Hepatocyte (in vitro differentiated cells): ENCODE results near the gene TP53I11.

Source experiments
- CTCF ChIP-seq: fragments of 200-600 bp; sonication (generic); IDR thresholded peaks from 2 replicates; pipeline ENCODE4 v1.5.1; 2016; ENCODE audit warnings: antibody characterized with exemption, mild to moderate bottlenecking; ENCODE audit not compliant: poor library complexity
- EZH2 ChIP-seq: fragments of 200-600 bp; sonication (generic); IDR thresholded peaks from 2 replicates; pipeline ENCODE4 v1.6.1; 2016; ENCODE audit warnings: antibody characterized with exemption, mild to moderate bottlenecking, borderline replicate concordance

DNA sequence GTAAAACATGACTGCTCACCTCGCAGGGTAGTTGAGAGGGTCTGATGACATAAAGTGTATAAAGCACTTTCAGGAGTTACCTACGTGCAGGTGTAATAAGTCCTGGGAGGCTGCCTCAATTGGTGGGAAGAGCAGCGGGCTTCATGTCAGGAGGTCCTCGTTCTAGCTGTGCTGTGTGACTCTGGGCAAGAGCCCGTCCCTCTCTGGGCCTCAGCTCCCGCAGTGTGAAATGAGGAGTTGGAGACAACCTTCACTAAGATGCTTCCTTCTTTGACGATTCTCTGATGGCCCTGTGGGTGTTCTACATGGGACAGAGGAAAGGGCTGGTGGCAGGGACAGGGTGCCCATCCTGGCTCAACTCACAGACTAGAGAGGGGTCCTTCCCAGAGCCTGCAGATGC is 57.8 kb downstream of the TP53I11 start:
- no peak for TF ChIP-seq CTCF
- no peak for TF ChIP-seq EZH2
